Colonic mucosa (tissue), 4 donors: ENCODE results near the gene UBL4B. TPM values are rescaled to one million over a fixed set of nuclear protein-coding genes. Genes with fewer than 3 reads are reported as not detected.

Experiments
- DNase-seq: peaks from one replicate; pipeline ENCODE4 v3.0.0-alpha.2; 2020
- H3K27ac ChIP-seq: fragments of 200-600 bp; one replicate; pipeline ENCODE4 v1.8.0; 2021
- H3K27me3 ChIP-seq: fragments of 200-600 bp; one replicate; pipeline ENCODE4 v1.8.0; 2021
- H3K36me3 ChIP-seq: fragments of 200-600 bp; one replicate; pipeline ENCODE4 v1.8.0; 2021
- H3K4me1 ChIP-seq: fragments of 200-600 bp; one replicate; pipeline ENCODE4 v1.8.0; 2021; ENCODE audit warnings: mild to moderate bottlenecking
- H3K4me3 ChIP-seq: fragments of 200-600 bp; one replicate; pipeline ENCODE4 v1.8.0; 2021
- H3K9ac ChIP-seq, 2 donors: one replicate each; pipeline ENCODE4 v1.7.0; 2013; ENCODE audit warnings: control low read depth in 2 of 2, low read depth in 2 of 2, low read length in 2 of 2
- H3K9me3 ChIP-seq: fragments of 200-600 bp; one replicate; pipeline ENCODE4 v1.8.0; 2021
- CTCF ChIP-seq: fragments of 200-600 bp; IDR thresholded peaks from one replicate; pipeline ENCODE4 v1.8.0; 2022; ENCODE audit warnings: antibody characterized with exemption, mild to moderate bottlenecking
- intact Hi-C: fragments of 100-400 bp; cut with DNase I; formaldehyde crosslinking; loops from one replicate; pipeline ENCODE4 v1.14.1; 2022
- total RNA-seq, 2 donors: library from RNA; stranded (reverse); fragmentation: NEBNext Ultra II Directional in 1 of 2; extraction: Animal tissue kit (Norgen Biotek cat#: 25700) in 1 of 2; gene quantifications; one replicate each; pipeline ENCODE4 v1.2.1, GENCODE V29; 2021
- donor health status: healthy.
- donor health status: DM: no; HTN: no; CAD: no.
- donor health status: DM: no; HTN: no; CAD: no.

The UBL4B gene
- total RNA-seq, 2 donors from 2014 or later, result not detected

- H3K4me3 ChIP-seq, result no peak overlapping the region
- H3K4me1 ChIP-seq, result no peaks in the 10 kb centered on the region
- no peak overlapping the region for H3K27ac ChIP-seq
- H3K9ac ChIP-seq, result no peak overlapping the region
- H3K36me3 ChIP-seq, result no peaks in the 10 kb centered on the region
- H3K27me3 ChIP-seq, result no peaks in the 10 kb centered on the region
- DNase-seq, result no peak
- no peak for TF ChIP-seq CTCF
- H3K9me3 ChIP-seq, result no peaks in the 10 kb centered on the region
- intact Hi-C loops, result no loop called here
These were observed 46.9 kb downstream of the UBL4B start for GRCh38 chr1:110159168-110159567.

GRCh38 chr1:110160538-110161100, 48.4 kb downstream of the UBL4B start:
- DNase-seq, result no peak
- Histone ChIP-seq H3K4me3 (no peak overlapping the region), H3K36me3 (no peaks in the 10 kb centered on the region), H3K9me3 (no peaks in the 10 kb centered on the region), H3K27ac (no peak overlapping the region), H3K9ac (no peak overlapping the region), H3K4me1 (no peaks in the 10 kb centered on the region), H3K27me3 (no peaks in the 10 kb centered on the region)
- TF ChIP-seq CTCF, result no peak
- intact Hi-C loops, result no loop called here

GRCh38 chr1:110161165-110161564, 48.9 kb downstream of the UBL4B start:
- no peak for TF ChIP-seq CTCF
- no peaks in the 10 kb centered on the region for H3K27me3 ChIP-seq

GRCh38 chr1:110161849-110162248, 49.6 kb downstream of the UBL4B start:
- no peaks in the 10 kb centered on the region for H3K36me3 ChIP-seq
- no peak overlapping the region for H3K27ac ChIP-seq
- no peaks in the 10 kb centered on the region for H3K4me1 ChIP-seq
- DNase-seq, result no peak
- intact Hi-C loops, result no loop called here
- H3K4me3 ChIP-seq, result no peak overlapping the region
- TF ChIP-seq CTCF, result no peak
- no peaks in the 10 kb centered on the region for H3K27me3 ChIP-seq
- H3K9ac ChIP-seq, result no peak overlapping the region
- H3K9me3 ChIP-seq, result no peaks in the 10 kb centered on the region

More at GRCh38 chr1:110161165-110161564, 48.9 kb downstream of the UBL4B start:
- DNase-seq, result no peak
- no peak overlapping the region for H3K4me3 ChIP-seq
- no peak overlapping the region for H3K9ac ChIP-seq
- no peaks in the 10 kb centered on the region for H3K36me3 ChIP-seq
- no peaks in the 10 kb centered on the region for H3K4me1 ChIP-seq
- H3K27ac ChIP-seq, result no peak overlapping the region
- intact Hi-C loops, result no loop called here
- H3K9me3 ChIP-seq, result no peaks in the 10 kb centered on the region

Other genes starting within 250 kb of the UBL4B start
- gene CSF1, start 201.6 kb upstream of the UBL4B start, total RNA-seq, result 10 to 100 TPM; 14.1 to 18.1 TPM
- gene AHCYL1, start 127.7 kb upstream of the UBL4B start, total RNA-seq, result 100 to 1,000 TPM; 108 to 115 TPM
- gene STRIP1, start 77.8 kb upstream of the UBL4B start, total RNA-seq, result 10 to 100 TPM; 27.9 to 34.1 TPM
- not detected for gene ALX3, start 41.8 kb upstream of the UBL4B start, total RNA-seq
- gene SLC6A17, start 38.1 kb downstream of the UBL4B start, total RNA-seq, result under 1 TPM in 1 of 2 donors, not detected in 1; 0.19 TPM
- gene KCNC4, start 97.9 kb downstream of the UBL4B start, total RNA-seq, result 1 to 10 TPM; 6.7 to 8.4 TPM
- gene RBM15, start 226.9 kb downstream of the UBL4B start, total RNA-seq, result 10 to 100 TPM; 24.1 to 35.9 TPM